CD4-positive, alpha-beta T cell treated with Interleukin-17A for 4 hours (primary cell): ENCODE data around the gene TKT.
"Not testable (repeated sequence)": the region's sequence is repeated elsewhere in the genome, so short reads cannot be mapped to it uniquely, and the experiment has no call there.

ENCODE experiments used
- DNase-seq: peaks from one replicate; pipeline ENCODE4 v3.0.0-alpha.2; 2020; ENCODE audit warnings: mixed read lengths

Gene TKT, protein sequence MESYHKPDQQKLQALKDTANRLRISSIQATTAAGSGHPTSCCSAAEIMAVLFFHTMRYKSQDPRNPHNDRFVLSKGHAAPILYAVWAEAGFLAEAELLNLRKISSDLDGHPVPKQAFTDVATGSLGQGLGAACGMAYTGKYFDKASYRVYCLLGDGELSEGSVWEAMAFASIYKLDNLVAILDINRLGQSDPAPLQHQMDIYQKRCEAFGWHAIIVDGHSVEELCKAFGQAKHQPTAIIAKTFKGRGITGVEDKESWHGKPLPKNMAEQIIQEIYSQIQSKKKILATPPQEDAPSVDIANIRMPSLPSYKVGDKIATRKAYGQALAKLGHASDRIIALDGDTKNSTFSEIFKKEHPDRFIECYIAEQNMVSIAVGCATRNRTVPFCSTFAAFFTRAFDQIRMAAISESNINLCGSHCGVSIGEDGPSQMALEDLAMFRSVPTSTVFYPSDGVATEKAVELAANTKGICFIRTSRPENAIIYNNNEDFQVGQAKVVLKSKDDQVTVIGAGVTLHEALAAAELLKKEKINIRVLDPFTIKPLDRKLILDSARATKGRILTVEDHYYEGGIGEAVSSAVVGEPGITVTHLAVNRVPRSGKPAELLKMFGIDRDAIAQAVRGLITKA

DNA sequence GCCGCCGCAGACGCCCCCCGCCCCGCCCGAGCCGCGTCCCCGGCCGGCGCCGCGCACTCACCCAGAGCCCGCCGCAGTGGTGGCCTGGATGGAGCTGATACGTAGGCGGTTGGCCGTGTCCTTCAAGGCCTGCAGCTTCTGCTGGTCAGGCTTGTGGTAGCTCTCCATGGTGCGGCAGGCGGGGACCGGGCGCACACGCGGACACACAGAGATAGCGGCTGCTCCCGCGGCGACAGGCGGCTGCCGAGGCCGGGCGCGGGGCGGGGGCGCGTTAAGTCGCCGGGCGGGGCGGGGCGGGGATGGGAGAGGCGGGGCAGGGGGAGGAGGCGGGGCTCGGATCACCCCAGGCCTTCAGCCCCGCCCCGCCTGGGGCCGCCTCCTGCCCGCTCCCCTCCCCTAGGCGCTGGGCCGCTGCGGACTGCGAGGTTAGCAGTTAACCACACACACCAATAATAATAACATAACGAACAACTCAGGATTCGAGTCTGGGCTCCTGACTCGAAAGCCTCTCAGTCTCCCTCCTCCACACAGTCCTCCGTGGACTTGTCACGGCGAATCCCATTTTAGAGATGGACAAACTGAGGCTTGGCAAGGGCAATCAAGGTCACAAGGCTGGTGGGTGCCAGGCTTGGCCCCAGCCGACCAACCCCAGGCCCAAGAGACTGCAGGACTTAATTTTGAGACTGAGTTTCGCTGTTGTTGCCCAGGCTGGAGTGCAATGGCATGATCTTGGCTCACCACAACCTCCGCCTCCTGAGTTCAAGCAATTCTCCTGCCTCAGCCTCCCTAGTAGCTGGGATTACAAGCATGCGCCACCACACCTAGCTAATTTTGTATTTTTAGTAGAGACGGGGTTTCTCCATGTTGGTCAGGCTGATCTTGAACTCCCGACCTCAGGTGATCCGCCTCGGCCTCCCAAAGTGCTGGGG, at the start of gene TKT:
Gene TKT (minus strand): TSS at position 248 of the 929 bp plus-strand sequence. CDS start 80 bp downstream, at position 168.
- peak; percentile 94 for DNase-seq

DNA sequence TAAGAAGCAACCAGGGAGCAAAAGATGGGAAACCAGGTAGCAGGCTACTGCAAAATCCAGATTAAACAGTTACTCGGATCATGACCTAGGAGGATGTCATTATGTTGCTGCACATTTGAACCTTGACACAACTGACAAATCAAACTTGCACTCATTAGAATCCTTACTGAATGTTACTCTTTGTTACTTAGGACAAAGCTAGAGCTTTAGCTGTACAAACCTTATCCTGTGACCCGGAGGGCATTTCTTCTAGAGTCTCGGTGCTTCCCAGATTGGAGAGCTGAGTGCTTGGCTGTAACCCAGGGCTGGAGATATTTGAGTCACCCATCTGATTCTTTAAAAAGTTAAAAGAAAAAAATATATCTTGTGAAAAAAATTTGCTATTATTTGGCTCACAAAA, 48.1 kb upstream of the TKT start:
- no peak for DNase-seq

DNA sequence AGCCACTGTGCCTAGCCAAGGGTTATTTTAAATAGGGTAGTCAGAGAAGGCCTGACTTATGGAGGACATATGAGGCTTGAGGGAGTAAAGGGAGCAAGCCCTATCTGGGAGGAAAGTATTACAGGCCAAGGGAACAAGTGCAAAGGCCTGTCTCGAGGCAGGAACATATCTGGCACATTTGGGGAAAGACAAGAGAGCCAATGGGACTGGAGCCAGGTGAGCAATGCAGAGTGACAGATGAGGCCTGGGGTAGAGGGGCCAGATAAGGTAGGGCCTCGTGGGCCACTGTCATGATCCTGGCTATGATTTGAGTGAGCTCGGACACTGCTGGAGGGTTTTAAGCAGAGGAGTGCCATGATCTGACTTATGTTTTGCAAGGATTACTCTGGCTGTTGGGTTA, 47.7 kb upstream of the TKT start:
- DNase-seq = no peak

DNA sequence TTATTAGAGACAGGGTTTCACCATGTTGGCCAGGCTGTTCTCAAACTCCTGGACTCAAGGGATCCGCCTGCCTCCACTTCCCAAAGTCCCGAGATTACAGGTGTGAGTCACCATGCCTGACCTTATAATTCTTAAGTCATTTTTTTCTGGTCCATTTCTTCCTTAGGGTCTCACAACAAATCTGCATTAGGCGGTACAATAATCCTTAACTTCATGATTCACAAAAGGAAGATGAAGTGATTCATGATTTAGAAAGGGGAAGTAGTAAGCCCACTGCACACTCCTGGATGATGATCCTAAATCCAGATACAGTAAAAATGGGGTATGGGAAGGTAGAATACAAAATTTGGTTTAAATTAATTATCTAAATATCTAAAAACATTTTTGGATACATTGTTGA, 45.0 kb upstream of the TKT start:
- DNase-seq = no peak

DNA sequence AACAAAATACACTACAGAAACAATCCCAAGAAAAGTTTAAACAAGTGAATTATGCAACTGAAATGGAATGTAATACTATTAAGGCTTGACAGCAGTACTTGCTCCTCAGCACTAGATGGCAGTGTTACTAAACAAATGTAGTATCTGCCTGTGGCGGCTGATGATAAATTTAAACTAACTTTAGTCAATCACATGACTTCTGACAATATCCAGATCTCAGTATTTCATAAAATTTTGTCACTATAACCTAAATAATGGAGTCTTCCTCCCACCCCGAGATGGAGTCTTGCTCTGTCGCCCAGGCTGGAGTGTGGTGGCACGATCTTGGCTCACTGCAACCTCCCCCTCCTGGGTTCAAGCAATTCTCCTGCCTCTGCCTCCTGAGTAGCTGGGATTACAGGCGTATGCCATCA, 43.8 kb upstream of the TKT start:
- DNase-seq = peak; percentile 13

DNA sequence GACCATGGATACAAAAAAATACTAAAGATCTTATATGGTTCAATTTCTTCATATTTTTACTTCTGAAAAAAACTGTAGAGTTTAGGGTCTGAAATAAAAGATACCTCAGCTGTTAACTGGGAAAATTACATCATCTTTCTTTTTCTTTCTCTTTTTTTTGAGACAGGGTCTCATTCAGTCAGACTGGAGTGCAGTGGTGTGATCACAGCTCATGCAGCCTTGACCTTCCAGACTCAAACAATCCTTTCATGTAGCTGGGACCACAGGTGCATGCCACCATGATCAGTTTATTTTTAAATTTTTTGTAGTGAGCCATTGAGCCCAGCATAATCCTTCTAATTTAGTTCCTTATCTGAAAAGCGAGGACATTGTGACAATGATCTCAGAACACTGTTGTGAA, 39.6 kb upstream of the TKT start:
- no peak for DNase-seq

DNA sequence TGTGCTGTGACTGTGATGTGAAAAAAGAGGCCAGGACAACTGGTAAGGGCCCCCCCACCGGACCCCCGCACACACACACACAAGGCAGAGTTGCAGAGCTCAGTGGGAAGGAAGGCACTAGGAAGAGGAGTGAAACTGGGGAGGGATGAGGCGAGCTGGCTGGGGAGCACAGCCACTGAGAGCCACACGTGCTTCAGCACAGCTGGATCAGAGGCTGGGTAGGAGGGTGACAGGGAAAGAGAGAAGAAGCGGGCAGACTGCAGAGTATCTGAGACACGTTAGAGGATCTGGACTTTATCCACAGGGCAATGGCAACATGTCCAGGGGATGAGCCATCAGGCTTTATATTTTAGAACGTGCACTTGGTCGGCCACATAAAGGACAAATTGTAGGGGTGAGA, 38.0 kb upstream of the TKT start:
- DNase-seq = no peak

DNA sequence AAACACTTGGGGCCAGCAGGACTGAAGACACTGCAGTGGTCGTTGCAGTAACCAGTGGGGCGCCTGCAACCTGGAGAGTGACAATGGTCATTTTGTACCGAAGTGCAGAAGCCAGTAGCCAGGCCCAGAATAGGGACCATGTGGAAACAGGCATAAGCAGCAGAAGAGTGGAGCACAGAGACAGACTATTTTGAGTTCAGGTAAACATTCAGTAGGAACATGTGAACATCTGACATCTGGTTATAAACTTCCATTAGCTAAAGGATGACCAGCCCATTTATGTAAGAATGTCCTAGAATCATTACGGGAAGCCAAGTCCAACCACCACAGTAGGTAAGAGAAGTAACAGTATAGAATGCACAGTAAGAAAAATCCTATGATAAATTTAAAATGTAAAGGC, 32.4 kb upstream of the TKT start:
- no peak for DNase-seq

DNA sequence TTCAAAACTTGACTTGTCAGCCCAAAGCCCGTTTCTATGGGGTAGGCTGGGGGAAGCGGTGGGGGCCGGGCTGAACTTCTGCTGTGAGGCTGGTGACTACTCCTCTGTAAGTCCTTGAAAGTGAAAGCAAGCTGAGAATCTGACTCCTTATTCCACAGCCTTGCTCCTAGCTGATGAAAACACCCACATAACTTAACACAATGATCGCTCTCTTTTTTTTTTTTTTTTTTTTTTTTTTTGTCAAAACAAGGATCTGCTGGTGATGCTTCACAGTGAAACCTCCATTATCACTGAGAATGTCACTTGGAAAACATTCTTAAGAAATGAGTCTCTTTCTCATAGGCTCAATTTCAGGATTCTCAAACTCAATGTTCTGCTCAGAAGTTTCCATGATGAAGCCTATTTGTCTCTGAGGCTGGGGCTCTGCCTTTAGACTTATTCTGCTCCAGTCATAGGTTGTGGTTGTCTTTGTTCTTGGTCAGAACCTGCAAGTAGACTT, 31.4 kb upstream of the TKT start:
- no peak for DNase-seq

DNA sequence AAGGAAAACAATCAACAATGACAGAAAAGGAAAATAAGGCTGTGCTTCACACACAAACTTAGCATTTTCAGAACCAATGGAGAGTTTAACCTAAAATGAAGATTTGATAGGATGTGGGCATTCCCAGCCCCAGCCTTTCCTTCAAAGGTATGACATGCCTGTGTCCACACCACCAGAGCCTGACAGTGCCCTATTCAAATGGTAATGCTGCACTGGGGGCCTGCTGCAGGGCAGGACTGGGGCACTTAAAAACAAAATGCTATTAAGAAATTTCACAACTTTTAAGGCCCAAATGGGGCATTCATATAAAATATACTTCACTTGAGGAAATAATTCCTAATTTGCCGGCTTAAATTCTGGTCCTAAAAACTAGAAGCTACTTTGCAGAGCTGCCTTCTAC, 30.9 kb upstream of the TKT start:
- DNase-seq = no peak

DNA sequence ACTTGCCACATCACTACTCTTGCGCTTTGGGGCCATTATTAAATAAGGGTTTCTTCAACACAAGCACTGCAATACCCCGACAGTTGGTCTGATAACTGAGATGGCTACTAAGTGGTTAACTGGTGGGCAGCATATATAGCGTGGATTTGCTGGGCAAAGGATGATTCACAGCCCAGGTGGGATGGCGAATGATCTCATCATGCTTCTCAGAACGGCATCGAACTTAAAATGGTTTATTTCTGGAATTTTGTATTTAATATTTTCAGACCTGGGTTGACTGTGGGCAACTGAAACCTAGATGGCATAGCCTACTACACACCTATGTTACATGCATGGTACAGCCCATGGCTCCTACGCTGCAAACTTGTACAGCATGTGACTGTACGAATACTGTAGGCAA, 26.8 kb upstream of the TKT start:
- DNase-seq = no peak

DNA sequence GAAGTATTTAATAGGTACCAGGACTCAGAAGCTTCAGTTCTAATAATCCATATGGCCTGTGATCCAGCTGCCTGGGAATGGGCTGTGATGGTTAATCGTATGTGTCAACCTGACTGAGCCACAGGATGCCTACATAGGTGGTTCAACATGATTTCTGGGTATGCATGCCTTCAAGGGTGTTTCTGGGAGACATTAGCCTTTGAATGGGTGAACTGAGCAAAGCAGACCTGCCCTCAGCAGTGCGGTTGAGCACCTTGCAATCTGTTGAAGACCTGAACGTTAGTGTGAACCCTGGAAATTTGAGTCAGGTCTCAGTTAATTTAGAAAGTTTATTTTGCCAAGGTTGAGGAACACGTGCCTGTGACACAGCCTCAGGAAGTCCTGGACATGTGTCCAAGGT, 22.8 kb upstream of the TKT start:
- DNase-seq = no peak

DNA sequence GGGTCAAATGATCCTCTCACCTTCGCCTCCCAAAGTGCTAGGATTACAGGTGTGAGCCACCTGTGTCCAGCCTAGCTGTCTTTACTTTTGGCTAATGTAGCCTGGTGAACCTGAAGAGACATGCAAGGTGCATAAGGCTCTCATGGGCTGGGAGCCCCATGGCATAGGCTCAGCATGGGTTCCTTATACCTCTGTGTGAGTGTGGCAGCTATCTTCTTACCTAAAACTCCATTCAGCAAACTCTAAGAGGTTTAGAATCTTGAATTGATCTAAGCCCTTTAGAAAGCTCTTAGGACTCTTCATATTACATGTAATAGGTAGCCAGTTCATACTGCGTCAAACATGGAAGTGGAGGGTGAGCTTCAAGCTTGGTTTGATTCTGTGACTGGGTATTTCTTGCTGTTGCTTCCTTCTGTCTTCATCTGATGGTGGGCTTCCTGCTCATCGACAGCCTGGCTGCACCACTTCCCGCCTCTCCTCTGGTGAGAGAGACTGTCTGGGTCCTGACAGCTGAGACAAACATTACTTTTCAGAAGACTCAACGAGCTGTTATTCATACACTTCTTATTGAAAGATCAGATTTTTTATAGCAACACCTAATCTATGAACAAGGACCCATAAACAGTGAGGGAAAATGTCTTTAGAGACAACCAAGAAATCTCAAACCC, 19.2 kb upstream of the TKT start:
- DNase-seq = peak; percentile 38

DNA sequence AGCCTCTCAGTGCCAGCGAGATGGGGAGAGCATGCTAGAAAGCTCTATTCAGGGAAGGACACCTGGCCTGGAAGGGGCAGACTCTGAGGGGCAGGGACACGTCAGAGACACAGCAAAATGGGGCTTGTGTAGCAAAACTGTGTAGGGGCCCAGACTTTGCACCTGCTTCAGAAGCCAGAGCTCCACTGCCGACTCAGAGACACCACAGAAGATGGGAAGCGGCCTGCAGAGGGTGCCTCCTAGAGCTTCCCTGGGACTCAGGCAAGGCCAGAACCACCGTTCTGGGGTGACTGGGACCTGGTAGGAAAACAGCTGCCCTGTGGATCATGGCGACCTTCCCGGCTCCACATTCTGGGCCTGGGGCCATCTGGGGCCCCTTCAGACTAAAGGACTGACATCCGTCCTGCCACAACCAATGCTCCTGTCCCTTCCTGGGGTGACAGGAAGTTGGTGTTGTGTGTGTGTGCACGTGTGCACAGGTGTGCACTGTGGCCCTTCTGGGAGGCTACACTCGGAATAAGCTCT, 17.4 kb upstream of the TKT start:
- DNase-seq = no peak

DNA sequence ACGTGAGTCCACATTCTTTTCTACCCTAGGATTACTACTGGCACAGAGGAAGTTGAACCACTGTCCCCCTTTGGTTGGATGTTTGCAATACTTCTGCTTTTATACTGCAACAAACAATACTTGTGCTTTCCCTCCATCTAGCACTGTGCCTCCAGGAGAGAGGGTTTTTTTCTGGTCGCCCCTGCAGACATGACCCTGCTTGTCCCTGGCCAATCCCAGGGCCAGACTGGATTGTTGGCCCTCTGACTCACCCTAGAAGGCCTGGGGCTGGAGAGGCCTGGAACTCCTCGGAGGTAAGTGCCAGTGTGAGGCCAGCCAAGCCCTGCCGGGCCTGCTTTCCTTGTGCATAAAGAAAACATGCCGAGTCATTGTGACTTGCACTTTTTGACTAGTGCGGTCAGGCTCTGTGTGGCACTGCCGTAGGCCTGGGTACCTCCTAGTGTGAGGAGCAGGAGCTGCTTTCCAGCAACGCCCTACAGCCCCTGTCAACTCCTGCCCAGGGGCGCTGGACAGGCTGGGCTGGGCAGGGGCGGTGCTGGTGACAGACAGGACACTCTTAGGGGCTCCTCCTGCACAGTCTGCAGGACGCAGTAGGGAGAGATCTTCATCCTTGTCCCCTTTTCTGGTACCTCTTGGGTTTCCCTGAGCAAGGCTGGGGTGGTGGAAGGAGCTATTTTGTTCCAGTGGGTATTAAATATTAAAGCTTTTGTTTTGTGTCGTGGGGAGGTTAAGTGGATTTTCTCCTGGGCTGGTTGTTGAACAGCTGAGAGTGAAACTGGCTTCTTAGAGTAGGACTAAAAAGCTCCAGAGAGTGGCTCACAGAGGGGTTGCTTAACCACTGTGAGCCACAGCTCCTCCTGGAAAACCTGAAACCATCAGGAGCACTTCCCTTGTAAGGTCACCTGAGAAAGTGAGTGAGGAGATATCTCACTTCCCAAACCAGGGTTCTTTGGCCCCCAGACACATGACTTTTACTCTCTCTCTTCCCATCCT, 14.4 kb upstream of the TKT start:
- no peak for DNase-seq

DNA sequence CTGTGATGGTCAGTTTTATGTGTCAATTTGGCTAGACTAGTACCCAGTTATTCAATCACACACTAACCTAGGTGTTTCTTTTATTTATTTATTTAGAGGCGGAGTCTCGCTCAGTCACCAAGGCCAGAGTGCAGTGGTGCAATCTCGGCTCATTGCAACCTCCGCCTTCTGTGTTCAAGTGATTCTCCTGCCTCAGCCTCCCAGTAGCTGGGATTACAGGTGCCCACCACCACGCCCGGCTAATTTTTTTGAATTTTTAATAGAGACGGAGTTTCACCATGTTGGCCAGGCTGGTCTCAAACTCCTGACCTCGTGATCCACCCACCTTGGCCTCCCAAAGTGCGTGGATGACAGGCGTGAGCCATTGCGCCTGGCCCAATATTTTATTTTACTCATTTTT, 13.4 kb upstream of the TKT start:
- DNase-seq = not testable (repeated sequence)

DNA sequence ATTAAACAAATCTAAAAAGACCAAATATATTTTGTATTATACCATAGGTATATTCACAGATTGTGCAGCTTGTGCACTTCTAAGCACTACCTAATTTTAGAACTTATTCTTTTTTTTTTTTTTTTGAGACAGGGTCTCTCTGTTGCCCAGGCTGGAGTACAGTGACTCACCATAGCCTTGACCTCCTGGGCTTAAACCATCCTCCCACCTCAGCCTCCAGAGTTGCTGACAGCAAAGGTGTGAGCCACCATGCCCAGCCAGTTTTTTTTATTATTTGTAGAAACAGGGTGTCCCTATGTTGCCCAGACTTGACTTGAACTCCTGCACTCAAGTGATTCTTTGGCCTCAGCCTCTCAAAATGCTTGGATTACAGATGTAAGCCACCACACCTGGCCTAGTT, 11.9 kb upstream of the TKT start:
- DNase-seq = no peak

DNA sequence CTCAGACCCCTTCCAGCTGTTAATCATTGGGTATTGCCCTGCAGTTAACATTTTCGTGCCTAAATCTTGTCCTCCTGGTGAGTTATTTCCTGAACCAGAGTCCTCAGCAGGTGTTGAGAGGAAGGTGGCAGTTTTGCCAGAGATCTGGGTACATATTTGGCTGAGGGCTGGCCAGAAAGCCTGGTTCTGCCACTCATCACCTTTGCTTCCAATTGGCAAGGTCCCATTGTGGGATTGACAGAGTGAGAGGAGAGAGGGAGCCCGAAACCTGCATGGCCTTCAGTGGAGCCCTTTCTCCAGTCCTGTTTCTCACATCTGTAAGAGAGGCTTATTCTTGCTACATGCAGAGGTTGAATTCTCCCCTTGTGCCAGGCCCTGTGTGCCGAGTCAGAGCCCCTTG, 8.9 kb upstream of the TKT start:
- no peak for DNase-seq

DNA sequence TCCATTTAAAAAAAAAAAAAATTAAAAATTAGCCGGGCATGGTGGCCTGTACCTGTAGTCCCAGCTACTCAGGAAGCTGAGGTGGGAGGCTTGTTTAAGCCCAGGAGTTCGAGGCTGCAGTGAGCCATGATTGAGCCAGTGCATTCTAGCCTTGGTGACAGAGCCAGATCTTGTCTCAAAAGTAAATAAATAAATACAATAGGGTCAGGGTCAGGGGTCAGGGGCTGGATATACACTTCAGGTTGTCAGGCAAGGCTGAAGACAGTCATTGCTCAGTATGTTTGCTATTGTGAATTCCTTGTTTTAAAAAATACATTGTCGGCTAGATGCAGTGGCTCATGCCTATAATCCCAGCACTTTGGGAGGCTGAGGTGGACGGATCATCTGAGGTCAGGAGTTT, 8.1 kb upstream of the TKT start:
- DNase-seq = no peak

DNA sequence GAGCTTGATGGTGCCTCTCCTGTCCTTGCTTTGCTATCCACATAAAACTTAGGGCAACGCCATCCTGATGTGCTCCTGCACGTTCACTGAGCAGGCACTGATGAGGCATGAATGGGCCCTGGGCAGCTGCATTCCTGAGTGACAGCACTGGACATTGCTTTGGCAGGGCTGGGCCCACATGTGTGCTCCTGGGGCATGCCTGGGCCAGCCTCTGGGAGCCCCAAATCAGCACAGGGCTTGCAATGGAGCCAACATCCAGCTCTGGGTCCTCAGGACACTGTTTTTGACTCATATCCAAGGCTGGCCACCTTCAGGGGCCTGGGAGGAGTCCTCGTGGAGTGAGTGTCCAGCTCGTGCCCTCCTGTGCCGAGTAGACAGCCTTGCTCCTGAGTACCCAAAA, 5.9 kb upstream of the TKT start:
- DNase-seq = no peak

DNA sequence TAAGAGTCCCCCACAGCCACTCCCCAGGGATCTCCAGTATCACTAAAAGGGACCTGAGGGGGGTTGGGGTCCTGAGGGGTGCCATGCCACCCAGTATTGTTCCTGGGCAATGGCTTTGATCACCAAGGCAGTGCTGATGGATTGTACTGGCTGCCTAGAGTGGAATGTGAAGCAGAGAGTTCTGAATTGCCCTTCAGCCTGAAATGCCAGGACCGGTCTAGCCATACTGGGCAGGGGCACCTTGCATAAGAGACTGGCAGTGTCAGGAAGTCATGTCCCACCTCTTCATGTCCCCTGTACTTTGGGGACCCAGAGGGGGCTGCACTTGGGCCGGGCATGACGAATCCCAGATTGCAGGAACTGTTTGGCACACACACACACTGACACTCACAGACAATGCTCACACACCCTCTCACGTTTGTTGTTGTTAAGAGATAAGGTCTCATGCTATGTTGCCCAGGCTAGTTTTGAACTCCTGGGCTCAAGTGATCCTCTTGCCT, 4.5 kb upstream of the TKT start:
- no peak for DNase-seq
